ENCODE measurements around the gene LGALS7. TPM values are rescaled to one million over a fixed set of nuclear protein-coding genes. Genes with fewer than 3 reads are reported as not detected.
"Not testable (repeated sequence)": the region's sequence is repeated elsewhere in the genome, so short reads cannot be mapped to it uniquely, and the experiment has no call there.

LGALS7 gene
- total and polyA plus RNA-seq, 7 donors: not detected

DNA sequence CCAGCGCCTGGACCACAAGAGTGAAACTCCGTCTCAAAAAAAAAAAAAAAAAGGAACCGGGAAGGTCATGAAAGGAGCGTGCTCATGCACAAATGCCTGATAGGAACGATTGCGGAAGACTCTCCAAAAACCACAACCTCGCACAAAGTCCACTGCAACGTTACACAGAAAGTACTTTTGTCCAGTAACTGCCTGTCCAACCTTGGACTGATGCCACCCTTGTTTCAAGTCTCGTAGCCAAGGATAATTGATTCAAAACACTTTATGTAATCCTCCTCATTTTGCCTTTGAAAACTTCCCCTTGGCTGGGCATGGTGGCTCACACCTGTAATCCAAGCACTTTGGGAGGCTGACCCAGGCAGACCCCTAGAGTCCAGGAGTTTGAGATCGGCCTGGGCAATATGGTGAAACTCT, 13.7 kb downstream of the LGALS7 start:
- Histone ChIP-seq H3K27ac (no peak overlapping the region), H3K27me3 (ENCODE audit: insufficient read depth in 3 of 3, low read length in 2 of 3) (no peaks in the 10 kb centered on the region), H3K9me3 (no peaks in the 10 kb centered on the region), H3K36me3 (ENCODE audit: insufficient read depth in 1 of 2, low read depth in 1 of 2) (no peaks in the 10 kb centered on the region), H3K4me3 (no peak overlapping the region), H3K4me1 (no peaks in the 10 kb centered on the region)
- DNase-seq (peak in 1 of 2 donors; percentile 3), ATAC-seq (no peak)
- intact Hi-C loops (cut with DNase I): no loop called here
- 37 to 72% (median 52%) methylated on average over 10 of the region's 10 CpGs for WGBS, 3 donors
- TF ChIP-seq, protein P1, sequence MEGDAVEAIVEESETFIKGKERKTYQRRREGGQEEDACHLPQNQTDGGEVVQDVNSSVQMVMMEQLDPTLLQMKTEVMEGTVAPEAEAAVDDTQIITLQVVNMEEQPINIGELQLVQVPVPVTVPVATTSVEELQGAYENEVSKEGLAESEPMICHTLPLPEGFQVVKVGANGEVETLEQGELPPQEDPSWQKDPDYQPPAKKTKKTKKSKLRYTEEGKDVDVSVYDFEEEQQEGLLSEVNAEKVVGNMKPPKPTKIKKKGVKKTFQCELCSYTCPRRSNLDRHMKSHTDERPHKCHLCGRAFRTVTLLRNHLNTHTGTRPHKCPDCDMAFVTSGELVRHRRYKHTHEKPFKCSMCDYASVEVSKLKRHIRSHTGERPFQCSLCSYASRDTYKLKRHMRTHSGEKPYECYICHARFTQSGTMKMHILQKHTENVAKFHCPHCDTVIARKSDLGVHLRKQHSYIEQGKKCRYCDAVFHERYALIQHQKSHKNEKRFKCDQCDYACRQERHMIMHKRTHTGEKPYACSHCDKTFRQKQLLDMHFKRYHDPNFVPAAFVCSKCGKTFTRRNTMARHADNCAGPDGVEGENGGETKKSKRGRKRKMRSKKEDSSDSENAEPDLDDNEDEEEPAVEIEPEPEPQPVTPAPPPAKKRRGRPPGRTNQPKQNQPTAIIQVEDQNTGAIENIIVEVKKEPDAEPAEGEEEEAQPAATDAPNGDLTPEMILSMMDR (IDR thresholded peaks at IDR 0.05): no peak

- H3K27me3 ChIP-seq (ENCODE audit: insufficient read depth in 3 of 3, low read length in 2 of 3); H3K4me3 ChIP-seq; H3K36me3 ChIP-seq (ENCODE audit: insufficient read depth in 1 of 2, low read depth in 1 of 2); H3K27ac ChIP-seq; intact Hi-C loops (cut with DNase I); ATAC-seq; H3K9me3 ChIP-seq; DNase-seq; H3K4me1 ChIP-seq: not testable (repeated sequence)
- WGBS, 3 donors: 81 to 86% (median 83%) methylated on average over 1 to 2 of the region's 2 CpGs
Measured at GRCh38 chr19:38754196-38754595, 19.1 kb downstream of the LGALS7 start.

GRCh38 chr19:38753783-38754182, 19.5 kb downstream of the LGALS7 start:
- H3K27ac ChIP-seq; H3K4me3 ChIP-seq; intact Hi-C loops (cut with DNase I); H3K36me3 ChIP-seq (ENCODE audit: insufficient read depth in 1 of 2, low read depth in 1 of 2); H3K4me1 ChIP-seq; H3K9me3 ChIP-seq; H3K27me3 ChIP-seq (ENCODE audit: insufficient read depth in 3 of 3, low read length in 2 of 3); DNase-seq; ATAC-seq: not testable (repeated sequence)
- WGBS, 3 donors: 80 to 83% (median 83%) methylated on average over 3 of the region's 3 CpGs

GRCh38 chr19:38745316-38745715, 28.0 kb downstream of the LGALS7 start:
- TF ChIP-seq, protein P1 (IDR thresholded peaks at IDR 0.05): no peak
- H3K4me1 ChIP-seq: no peaks in the 10 kb centered on the region
- no peak overlapping the region for H3K27ac ChIP-seq
- intact Hi-C loops (cut with DNase I): no loop called here
- DNase-seq (no peak), ATAC-seq (no peak)
- 80 to 91% (median 84%) methylated on average over 7 of the region's 7 CpGs for WGBS, 3 donors
- H3K27me3 ChIP-seq (ENCODE audit: insufficient read depth in 3 of 3, low read length in 2 of 3): no peaks in the 10 kb centered on the region
- no peak overlapping the region for H3K4me3 ChIP-seq
- H3K9me3 ChIP-seq: no peaks in the 10 kb centered on the region
- no peaks in the 10 kb centered on the region for H3K36me3 ChIP-seq (ENCODE audit: insufficient read depth in 1 of 2, low read depth in 1 of 2)

- no peak for DNase-seq
- Histone ChIP-seq H3K36me3 (ENCODE audit: insufficient read depth in 1 of 2, low read depth in 1 of 2) (no peaks in the 10 kb centered on the region), H3K9me3 (no peaks in the 10 kb centered on the region), H3K4me3 (no peak overlapping the region), H3K27me3 (ENCODE audit: insufficient read depth in 3 of 3, low read length in 2 of 3) (no peaks in the 10 kb centered on the region), H3K4me1 (no peaks in the 10 kb centered on the region), H3K27ac (no peak overlapping the region)
- 87 to 92% (median 90%) methylated on average over 6 of the region's 6 CpGs for WGBS, 3 donors
- ATAC-seq: no peak
- TF ChIP-seq, protein P1 (IDR thresholded peaks at IDR 0.05): no peak
- intact Hi-C loops (cut with DNase I): no loop called here
Measured at GRCh38 chr19:38744874-38745273, 28.4 kb downstream of the LGALS7 start.

DNA sequence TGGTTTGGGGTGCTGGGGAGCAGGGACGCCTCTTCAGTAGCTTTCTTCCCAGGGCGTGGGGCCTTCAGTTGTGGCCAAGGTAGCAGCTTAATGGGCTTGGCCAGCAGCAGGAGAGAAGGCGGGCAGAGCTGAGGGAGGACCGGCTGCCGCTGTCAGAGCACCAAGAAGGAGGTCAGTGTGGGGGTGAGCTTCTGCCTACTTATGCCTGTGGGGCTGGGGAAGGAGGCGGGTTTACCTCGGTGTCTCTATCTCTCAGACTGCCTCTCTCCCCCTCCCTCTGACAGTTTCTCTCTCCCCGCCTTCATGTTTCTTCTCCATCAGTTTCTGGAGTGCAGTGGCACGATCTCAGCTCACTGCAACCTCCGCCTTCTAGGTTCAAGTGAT, 29.0 kb downstream of the LGALS7 start, which contains the start of gene CAPN12:
Gene CAPN12 (minus strand): TSS at position 177 of the 384 bp plus-strand sequence. CDS start 309 bp downstream, outside the sequence.
- Histone ChIP-seq H3K9me3 (no peaks in the 10 kb centered on the region), H3K27ac (no peak within 1 kb of the TSS), H3K36me3 (ENCODE audit: insufficient read depth in 1 of 2, low read depth in 1 of 2) (no peaks in the 10 kb centered on the region), H3K4me1 (no peaks in the 10 kb centered on the region), H3K4me3 (no peak within 1 kb of the TSS), H3K27me3 (ENCODE audit: insufficient read depth in 3 of 3, low read length in 2 of 3) (no peaks in the 10 kb centered on the region)
- DNase-seq (no peak), ATAC-seq (no peak)
- TF ChIP-seq, protein P1 (IDR thresholded peaks at IDR 0.05): no peak
- intact Hi-C loops (cut with DNase I): no loop called here
- 89 to 93% (median 91%) methylated on average over 9 to 10 of the region's 10 CpGs for WGBS, 3 donors

Data from psoas muscle (tissue), 8 donors.